Measurements from ENCODE around the gene SMTN.
"Not testable (repeated sequence)": the region's sequence is repeated elsewhere in the genome, so short reads cannot be mapped to it uniquely, and the experiment has no call there.

SMTN gene

DNA sequence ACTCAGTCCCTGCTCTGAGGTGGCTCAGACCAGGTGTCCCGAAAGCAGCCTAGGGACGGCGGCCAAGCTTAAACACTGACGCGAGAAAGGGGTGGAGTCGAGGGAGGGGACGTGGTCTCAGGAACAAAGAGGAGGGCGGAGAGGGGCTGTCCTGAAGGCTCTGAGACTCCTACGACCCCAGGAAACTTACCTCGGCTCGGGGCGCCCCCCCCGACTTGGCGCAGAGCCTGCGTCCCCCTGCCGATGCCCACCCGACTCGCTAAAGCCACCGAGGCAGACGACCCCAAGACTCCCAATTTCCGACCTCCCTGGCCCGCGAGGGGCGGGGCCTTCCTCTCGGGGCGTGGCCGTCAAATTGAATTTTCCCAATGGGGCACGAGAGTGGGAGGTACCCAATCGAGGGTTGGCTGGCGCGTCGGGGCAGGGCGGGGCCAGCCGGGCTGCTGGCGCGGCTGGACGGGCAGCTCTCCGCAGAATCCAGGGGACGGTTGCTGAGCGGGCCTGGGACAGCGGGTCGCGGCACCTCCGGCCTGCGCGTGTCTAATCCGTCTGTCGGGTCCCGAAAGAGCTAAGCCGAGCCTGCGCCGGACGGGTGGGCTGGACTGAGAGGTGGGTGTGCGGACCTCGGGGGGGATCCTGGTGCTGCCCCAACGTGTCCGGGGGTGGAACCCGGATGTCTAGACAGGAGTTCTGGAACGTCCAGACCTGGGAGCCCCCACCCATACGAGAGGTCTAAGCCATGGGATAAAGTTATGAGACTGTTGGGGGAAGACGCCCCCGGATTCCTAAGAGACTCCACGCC, at the start of gene SMTN:
Gene SMTN (plus strand): TSS at position 471 of the 802 bp plus-strand sequence. CDS start 1,941 bp downstream, outside the sequence.
- peak; percentile 74 for DNase-seq (ENCODE audit: low read depth, low spot score)

DNA sequence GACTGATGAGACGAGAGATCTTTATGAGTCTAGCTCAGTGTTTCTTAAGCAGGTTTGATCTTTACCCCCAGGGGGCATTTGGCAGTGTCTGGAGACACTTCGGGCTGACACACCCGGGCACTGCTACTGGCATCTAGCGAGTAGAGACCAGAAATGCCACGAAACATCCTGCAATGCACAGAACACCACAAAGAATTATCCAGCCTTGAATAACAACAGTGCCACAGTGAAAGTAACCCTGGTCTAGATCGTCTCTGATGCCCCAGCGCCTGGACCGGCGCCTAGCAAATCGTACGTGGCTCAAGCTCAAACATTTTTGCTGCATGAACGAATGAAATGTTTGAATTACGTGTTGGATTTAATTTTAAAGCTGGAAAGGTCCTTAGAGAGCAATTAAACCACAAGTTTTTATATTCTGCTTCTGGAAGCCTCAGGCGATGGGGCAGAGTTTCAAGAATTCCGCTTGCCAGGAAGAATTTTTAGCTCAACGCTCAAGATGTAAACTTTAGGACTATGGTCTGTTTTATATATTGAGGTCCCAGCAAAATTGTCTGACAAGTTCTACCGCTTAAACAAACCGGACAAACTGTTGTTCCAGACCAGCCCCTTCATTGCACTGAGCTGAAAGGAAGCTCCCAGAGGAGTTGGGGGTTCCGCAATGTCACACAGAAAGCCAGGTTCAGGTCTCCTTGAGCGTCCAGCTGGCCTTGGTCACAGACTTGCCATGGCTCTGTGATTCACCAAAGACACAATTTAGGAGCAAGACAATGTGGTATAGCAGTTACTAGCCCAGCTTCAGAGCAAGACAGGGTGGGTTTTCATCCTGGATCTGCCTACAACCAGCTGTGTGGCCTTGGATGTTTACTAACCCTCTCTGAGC, 44.2 kb upstream of the SMTN start:
- no peak for DNase-seq (ENCODE audit: low read depth, low spot score)

DNA sequence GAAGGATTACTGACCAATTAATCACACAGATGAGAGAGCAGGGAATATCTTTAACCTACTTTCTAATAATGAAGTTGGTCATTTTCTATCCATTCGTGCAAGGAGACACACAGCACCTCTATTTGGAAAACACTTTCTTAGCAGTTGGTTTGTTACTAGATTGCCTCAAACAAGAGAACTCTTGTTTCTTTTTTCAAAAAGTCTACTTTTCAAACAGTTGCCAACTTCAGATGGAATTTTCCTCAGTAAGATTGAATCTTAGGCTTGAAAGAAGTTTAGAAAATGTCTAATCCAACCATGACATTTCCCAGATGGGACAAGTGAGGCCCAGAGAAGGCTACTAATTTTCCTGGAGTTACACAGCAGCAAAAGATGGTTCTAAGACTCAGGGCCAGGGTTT, 42.4 kb upstream of the SMTN start:
- no peak for DNase-seq (ENCODE audit: low read depth, low spot score)

DNA sequence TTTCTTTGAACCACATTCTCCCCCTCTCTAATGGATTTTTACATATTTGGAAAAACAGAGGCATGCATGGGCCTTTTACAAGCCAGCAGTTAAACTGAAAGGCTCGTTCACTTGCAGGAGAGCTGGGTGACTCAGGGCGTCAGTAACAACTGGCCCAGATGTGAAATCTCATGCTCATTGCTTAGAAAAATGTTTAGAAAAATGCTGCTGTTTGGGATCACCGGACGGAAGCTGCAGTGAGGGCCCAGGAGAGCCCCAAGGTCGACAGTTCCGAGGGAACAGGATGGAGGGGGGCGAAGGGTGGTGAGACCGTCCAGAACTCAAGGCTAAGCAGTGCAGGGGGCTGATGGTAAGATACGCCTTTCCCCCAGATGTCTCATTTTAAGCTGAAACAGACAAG, 41.7 kb upstream of the SMTN start:
- DNase-seq (ENCODE audit: low read depth, low spot score): no peak

DNA sequence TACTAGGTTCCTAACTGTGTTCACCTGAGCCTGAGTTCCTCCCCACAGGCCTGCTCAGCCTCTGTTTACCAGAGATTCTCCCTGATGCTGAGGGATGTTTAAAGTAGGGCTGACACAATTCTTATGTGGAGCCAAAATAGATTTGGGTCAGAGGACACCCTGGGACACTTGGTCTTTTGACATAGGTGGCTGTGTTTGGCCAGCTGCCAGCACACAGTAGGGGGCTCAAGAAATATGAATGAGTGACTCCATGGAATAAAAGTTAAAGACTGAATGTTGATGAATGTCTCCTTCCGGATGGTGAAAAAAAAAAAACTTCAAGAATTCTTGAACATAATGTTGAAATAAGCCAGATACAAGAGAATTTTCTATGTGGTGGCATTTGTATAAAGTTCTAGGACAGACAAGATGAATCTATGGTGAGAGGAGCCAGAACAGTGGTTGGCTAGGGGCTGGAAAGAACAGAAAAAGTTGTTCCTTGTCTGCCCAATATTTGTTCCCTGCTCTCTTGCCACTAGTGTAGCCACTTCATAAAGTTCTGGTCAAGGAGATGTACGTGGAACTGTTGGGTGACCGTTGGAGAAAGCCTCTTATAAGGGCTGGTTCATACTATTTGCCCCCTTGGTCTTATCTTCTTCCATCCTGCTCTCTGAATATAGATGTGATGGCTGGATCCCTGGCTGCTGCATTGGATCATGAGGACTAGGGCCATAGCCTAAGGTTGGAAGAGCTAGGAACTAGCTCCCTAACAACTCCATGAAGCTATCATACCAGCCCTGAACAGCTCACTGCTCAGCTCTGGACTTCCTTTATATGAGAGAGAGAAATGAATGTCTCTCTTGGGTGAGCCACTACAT, 40.3 kb upstream of the SMTN start:
- no peak for DNase-seq (ENCODE audit: low read depth, low spot score)

DNA sequence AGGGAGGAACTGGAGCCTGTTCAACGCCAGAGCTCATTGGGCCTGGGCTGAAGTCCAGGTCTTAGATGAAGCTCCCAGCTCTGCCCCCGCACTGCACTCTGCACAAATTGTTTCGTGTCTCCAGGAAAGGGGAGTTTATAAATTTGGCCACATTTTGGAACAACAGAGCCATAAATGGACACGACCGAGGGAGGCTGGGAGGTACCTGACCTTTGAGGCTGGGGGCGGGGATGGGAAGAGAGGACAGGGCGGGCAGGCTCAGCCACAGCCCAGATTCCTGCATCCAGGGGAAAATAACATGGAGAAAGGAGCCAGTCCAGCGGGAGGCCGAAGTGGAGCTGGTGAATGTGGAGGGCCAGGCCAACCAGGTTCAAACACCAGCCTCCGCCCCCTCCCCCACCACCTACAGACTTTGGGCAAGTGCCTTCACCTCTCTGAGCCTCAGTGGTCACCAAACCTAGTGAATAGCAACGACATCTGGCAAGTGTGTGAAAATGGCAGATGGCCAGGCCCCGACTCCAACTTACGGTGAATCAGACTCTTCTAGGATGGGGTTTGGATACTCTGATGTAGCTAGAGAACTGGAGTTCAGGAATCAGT, 36.8 kb upstream of the SMTN start:
- no peak for DNase-seq (ENCODE audit: low read depth, low spot score)

DNA sequence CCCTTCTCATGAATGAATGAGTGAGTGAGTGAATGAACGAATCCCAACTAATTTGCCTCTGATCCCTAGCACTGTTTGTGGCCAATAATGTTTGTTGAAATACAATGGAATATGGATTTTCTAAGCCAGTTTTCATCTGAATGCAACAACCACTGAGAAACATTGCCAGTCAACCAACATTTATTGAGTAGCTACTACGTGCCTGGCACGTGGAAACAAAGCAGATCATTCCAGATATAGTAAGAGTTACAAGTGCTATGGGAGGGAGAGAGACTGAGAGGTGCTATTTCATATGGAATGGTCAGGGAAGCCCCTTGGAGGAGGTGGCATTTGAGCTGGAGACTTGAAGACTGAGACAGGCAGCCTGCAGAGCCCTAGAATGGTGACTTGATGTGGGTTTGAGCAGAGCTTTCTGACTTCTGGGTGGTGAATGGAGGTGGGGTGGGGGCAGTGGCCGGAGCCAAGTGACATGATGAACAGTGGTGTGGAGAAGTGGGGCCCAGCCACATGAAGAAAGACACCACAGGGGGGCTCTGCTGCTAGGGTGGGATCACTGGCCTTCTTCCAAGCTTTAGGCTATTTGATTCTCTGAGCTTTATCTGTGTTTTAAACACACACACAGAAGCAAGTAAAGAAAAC, 35.1 kb upstream of the SMTN start:
- DNase-seq (ENCODE audit: low read depth, low spot score): no peak

DNA sequence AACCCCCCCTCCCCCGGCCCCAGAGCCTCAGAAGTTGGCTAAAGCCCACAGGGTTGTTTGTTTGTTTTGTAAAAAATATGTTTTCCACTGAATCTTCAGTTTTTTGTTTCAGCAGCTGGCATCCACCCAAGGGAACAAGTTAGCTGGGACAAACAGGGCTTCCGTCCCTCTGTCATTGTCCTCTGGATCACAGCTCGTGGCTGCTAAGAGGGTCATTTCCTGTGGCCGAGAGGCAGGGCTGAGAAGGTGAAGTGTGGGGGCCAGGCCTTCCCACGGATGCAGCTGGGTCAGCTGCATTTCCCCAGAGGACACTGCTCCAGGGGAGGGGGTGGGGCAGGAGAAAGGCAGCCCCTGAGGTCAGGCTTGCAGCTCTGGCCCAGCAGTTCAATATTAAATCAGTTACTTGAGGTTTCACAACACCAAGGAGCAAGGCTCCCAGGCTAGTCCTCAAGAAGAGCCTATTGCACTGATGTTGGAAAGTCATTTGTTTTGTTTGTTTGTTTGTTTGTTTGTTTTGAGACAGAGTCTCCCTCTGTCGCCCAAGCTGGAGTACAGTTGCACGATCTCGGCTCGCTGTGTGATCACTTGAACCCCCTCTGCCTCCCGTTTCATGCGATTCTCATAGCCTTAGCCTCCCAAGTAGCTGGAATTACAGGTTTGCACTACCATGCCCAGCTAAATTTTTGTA, 34.4 kb upstream of the SMTN start:
- DNase-seq (ENCODE audit: low read depth, low spot score): peak; percentile 79

DNA sequence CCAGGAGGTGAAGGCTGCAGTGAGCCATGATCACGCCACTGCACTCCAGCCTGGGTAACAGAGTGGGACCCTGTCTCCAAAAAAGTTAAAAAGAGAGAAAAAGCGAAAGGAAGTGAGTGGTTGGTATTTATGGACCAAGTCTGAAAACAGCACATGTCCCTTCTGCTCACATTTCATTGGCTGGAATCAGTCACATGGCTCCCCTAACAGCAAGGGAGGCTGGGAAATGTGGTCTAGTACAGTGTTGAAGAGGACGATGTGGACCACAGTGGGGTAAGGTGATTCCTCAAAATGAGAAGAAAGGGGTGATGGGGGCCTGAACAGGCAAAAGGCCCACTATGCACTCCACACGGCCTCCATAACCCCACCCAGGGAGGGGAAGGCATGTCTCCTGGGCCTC, 32.5 kb upstream of the SMTN start:
- DNase-seq (ENCODE audit: low read depth, low spot score): no peak

DNA sequence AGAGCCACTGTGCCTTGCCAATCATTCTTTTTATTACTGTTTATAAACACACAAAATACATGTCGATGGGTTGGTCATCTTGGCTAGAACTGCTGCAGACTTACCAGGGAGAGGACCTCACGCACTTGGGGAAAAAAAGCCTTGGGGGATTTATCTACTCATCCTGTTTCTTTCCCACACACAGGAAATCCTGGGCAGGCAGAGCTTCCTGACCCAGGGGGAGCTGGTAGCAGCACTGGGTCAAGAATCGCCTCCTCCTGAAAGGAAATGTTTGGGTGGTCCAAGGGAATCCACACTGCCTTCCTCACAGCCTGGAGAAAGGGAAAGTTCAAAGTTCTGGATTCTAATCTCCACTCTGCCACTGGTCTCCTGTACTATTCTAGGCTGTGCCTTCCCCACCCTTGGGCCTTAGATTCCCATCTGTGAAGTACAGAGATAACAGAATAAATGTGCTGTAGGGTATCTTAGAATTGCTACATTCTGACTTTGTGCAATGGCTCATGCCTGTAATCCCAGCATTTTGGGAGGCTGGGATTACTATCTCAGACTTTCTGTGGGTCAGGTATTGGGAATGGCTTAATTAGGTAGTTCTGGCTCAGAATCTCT, 31.2 kb upstream of the SMTN start:
- DNase-seq (ENCODE audit: low read depth, low spot score): no peak

DNA sequence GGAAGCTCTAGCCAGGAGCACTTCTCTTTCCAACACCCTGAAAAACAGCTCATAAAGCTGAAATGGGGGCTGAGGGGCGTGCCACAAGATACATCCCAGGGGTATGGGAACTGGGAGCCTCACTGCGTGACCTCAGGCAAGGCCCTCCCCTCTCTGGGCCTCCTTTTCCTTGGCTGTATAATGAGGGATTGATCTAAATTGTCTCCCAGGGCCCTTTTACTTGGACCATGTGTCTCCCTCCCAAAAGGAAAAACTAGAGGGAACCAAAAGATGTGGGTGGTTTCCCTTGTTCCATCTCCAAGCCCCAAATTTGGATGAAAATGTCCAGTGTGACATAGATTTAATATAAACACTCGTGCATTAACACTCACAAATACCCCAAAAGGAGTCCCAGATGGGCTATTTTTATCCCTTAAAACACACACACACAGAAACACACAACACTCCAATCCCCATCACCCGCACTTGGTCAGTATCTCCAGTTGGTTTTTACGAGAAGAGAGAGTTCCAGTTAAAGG, 25.9 kb upstream of the SMTN start:
- no peak for DNase-seq (ENCODE audit: low read depth, low spot score)

DNA sequence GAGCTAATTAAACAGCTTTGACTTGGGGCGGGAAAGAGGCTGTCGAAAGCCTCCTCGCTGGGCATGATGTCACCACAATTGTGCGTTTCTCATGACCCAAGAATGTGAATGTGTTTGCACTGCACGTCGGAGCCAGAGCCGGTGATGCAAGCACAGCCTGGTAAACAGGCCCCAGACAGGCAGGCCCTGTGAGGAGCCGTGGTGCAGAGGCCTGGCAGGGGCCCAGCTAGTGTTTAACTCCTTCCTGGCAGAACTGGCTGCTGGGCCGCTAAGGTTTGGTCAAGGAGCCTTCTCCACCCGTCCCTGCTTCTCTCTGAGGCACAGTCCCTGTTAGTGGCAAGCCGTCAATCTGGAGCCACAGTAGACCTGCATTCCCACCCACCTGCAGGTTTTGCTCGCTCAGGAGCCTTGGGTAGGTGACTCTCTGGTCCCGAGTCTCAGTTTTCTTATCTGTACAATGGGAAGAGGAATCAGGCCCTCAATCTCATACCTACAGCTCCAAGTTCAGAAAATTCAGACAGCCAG, 25.4 kb upstream of the SMTN start:
- peak; percentile 95 for DNase-seq (ENCODE audit: low read depth, low spot score)

DNA sequence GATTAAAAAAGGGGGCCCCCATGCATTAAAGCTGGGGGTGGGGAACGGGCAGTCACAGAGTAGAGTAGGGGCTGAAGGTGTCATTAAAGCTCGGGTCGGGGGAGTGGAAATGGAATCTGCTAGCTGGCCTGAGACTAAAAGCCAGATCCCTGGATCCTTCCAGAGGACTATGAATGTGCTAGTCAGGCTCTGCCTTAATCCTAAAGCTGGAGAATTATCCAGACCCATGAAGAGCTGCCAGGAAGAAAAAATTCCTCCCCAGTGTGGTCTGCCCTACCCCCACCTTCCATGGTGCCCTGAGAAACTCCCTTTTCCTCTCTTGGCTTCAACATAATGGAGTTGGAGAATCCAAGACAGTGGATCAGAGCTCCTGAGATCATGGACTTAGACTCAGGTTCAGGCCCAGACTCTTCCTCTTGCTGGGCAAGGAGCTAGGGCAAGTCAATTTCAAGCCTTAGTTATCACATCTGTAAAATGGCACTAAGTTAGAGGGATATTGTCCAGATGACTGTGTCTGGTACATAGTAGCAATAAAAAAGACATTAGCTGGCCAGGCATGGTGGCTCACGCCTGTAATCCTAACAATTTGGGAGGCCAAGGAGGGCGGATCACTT, 24.0 kb upstream of the SMTN start:
- DNase-seq (ENCODE audit: low read depth, low spot score): no peak

DNA sequence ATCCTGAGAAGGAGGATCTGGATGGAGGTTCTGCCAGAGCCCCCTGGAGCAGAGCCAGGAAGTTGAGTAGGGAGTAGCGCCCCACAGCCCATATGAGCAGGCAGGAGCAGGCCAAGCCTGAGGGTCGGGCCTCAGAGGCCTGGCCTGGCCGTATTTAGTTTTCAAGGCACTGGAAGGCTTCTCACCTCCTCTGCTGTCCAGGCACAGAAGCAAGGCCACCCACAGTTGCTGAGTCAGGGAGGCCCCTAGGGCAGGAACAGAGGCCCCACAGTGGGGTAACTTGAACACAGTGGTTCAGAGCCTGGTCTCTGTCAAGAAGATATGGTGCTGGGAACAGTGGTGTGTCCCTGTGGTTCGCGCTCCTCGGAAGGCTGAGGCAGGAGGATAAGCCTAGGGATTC, 21.5 kb upstream of the SMTN start:
- DNase-seq (ENCODE audit: low read depth, low spot score): not testable (repeated sequence)

DNA sequence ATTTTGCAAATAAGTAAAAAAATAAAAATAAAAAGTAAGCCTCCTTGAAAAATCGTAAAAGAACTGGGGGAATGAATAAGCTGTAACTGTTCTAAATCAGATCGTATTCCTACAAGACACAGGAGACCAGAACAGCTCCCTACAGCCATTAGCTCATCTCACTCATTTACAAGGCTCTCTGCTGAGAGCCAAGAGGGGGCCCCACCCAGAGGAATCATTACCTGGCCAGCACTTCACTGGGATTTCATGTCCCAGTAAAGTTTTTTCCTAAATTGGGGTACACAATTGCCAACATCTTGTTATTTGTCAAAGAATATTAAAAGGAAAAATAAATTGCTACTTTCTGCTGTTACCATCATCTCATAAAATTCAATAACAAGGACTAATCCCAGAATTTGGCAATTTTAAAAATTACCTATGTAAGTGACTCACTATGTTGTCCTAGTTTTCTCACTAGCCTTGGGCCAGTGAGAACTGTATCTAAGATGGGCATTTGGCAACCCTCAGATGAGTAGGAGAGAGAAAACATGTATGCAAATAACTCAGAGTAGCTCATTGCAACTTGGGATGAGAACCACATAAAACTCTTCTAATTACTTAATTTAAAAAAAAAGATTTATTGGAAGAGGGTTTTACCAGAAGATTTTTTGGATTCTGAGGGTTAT, 18.4 kb upstream of the SMTN start:
- DNase-seq (ENCODE audit: low read depth, low spot score): no peak

DNA sequence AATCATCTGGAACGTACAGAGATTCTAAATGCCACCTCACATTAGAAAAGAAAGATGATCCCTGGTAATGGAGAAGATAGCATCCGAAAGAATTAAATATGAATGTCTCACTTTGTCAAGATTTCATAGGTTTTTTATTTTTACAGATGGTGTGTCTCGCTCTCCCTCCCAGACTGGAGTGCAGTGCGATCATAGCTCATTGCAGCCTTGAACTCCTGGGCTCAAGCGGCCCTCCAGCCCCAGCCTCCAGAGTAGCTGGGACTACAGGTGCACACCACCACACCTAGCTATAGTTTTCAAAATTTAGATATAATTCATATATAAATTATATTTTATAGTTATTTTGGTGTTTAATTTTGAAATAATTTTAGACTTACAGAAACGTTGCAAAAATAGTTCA, 16.7 kb upstream of the SMTN start:
- no peak for DNase-seq (ENCODE audit: low read depth, low spot score)

DNA sequence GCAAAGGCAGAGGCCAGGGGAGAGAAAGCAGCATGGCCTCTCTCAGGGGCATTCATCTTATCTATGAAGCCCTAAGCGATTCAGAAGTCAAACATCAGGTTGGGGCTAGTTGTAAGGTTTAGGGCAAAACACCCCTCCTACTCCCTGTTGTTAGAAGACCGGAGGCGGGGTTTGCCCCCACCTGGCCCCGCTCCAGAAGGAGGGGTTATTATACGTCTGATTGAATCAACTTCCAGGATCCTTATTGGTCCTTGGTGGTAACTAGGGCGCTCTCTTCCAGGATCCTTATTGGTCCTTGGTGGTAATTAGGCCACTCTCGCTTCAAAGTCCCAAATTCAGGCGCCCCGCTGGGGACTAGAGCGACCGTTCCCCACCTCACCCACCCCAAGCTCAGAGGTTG, 12.1 kb upstream of the SMTN start:
- no peak for DNase-seq (ENCODE audit: low read depth, low spot score)

DNA sequence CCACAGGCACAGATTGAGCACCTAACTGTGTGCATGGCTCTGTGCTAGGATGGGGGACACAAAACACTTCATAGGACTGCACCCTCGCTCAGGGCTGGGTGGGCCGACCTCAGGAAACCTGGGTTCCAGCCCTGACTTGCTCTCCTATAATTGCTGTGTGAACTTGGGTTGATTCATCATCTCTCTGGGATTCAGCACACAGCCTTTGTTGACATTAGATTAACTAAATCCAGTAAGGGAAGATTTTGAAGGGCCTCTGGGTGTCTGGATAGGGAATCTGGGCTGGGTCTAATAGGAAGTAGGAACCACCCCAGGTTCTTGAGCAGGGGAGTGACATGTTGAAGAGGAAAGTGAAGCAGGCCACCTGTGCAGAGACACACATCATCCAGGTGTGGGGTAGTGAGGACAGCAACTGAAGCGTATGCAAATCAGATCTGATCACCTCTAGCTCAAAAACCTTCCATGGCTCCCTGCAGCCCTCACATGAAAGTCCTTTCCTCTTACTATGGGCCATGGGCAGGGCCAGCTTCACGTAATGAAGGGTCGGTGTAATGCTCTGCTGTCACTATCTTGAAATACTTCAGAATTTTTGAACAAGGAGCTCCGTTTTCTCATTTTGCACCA, 11.3 kb upstream of the SMTN start:
- not testable (repeated sequence) for DNase-seq (ENCODE audit: low read depth, low spot score)

Data from brain pericyte (primary cell).